DND-41 (cell line): ENCODE results near the gene SOX13.

ENCODE experiments used
- ATAC-seq: fragments of 200-7000 bp; cut with Tn5 transposase; 3 replicates; pipeline ENCODE4 v1.9.1; 2021; ENCODE audit warnings: low read depth; ENCODE audit not compliant: insufficient read depth
- DNase-seq: peaks from one replicate; pipeline ENCODE4 v3.0.0-alpha.2; 2020
- H2AFZ ChIP-seq: 2 replicates; pipeline ENCODE4 v1.6.0; 2012; ENCODE audit warnings: low read depth, low read length
- H3K27ac ChIP-seq: 2 replicates; pipeline ENCODE4 v1.5.1; 2012; ENCODE audit warnings: low read length, inconsistent platforms
- H3K27me3 ChIP-seq: fragments of 200-600 bp; sonication (generic); 2 replicates; pipeline ENCODE4 v1.6.0; 2012; ENCODE audit warnings: low read length, mild to moderate bottlenecking, inconsistent platforms; ENCODE audit not compliant: insufficient read depth, poor library complexity
- H3K36me3 ChIP-seq: 2 replicates; pipeline ENCODE4 v1.5.1; 2012; ENCODE audit warnings: low read length, inconsistent platforms; ENCODE audit not compliant: insufficient read depth
- H3K4me1 ChIP-seq: 2 replicates; pipeline ENCODE4 v1.5.1; 2012; ENCODE audit warnings: mild to moderate bottlenecking, low read length; ENCODE audit not compliant: insufficient read depth
- H3K4me2 ChIP-seq: 2 replicates; pipeline ENCODE4 v1.6.0; 2012; ENCODE audit warnings: mild to moderate bottlenecking, moderate library complexity, low read length, inconsistent platforms; ENCODE audit not compliant: insufficient read depth
- H3K4me3 ChIP-seq, 2 experiments: fragments of 200-600 bp in 1 of 2; shearing (Covaris generic) in 1 of 2; 2 replicates each; pipeline ENCODE4 v1.5.1; 2012 to 2016; ENCODE audit warnings: inconsistent platforms in 2 of 2, low read length in 2 of 2, mild to moderate bottlenecking in 2 of 2, low read depth in 1 of 2, moderate library complexity in 1 of 2
- H3K79me2 ChIP-seq: 2 replicates; pipeline ENCODE4 v1.6.0; 2012; ENCODE audit warnings: low read length, inconsistent platforms; ENCODE audit not compliant: insufficient read depth
- H3K9ac ChIP-seq: 2 replicates; pipeline ENCODE4 v1.6.0; 2012; ENCODE audit warnings: low read depth, mild to moderate bottlenecking, inconsistent platforms, low read length, moderate library complexity
- H3K9me3 ChIP-seq: 2 replicates; pipeline ENCODE4 v1.5.1; 2012; ENCODE audit warnings: low read length, moderate library complexity, mild to moderate bottlenecking, inconsistent platforms; ENCODE audit not compliant: insufficient read depth, severe bottlenecking
- H4K20me1 ChIP-seq: 2 replicates; pipeline ENCODE4 v1.6.0; 2012; ENCODE audit warnings: low read length; ENCODE audit not compliant: insufficient read depth
- CTCF ChIP-seq: IDR thresholded peaks from 2 replicates; pipeline ENCODE4 v1.5.1; 2012; ENCODE audit warnings: borderline replicate concordance, low read length, moderate library complexity, mild to moderate bottlenecking; ENCODE audit not compliant: poor library complexity, severe bottlenecking; ENCODE audit errors: extremely low read depth
- EZH2 ChIP-seq: IDR thresholded peaks from 3 replicates; pipeline ENCODE4 v1.6.1; 2012; ENCODE audit warnings: borderline replicate concordance, low read depth, mild to moderate bottlenecking, moderate library complexity, low read length, inconsistent platforms; ENCODE audit not compliant: severe bottlenecking

Gene SOX13

GRCh38 chr1:204171751-204172178 is 98.8 kb downstream of the SOX13 start:
- Histone ChIP-seq H3K27me3 (no peaks in the 10 kb centered on the region), H3K9ac (no peak overlapping the region), H3K9me3 (peaks cover 35% of the 10 kb centered on the region), H3K4me2 (no peak overlapping the region), H3K36me3 (no peaks in the 10 kb centered on the region), H4K20me1 (no peaks in the 10 kb centered on the region), H3K4me3 (no peak overlapping the region), H2AFZ (no peak overlapping the region), H3K79me2 (no peaks in the 10 kb centered on the region), H3K27ac (no peak overlapping the region), H3K4me1 (no peaks in the 10 kb centered on the region)
- no peak for ATAC-seq
- no peak for TF ChIP-seq CTCF
- TF ChIP-seq EZH2, result no peak
- DNase-seq, result no peak

- DNase-seq, result no peak
- H3K27me3 ChIP-seq, result no peaks in the 10 kb centered on the region
- no peak overlapping the region for H3K9ac ChIP-seq
- no peaks in the 10 kb centered on the region for H3K79me2 ChIP-seq
- ATAC-seq, result no peak
- no peak overlapping the region for H3K27ac ChIP-seq
- no peak overlapping the region for H3K4me2 ChIP-seq
- no peaks in the 10 kb centered on the region for H3K4me1 ChIP-seq
- no peaks in the 10 kb centered on the region for H4K20me1 ChIP-seq
- H3K4me3 ChIP-seq, result no peak overlapping the region
- H3K36me3 ChIP-seq, result no peaks in the 10 kb centered on the region
- H3K9me3 ChIP-seq, result peaks cover 31% of the 10 kb centered on the region
- TF ChIP-seq CTCF (no peak), EZH2 (no peak)
- no peak overlapping the region for H2AFZ ChIP-seq
These were observed 99.6 kb downstream of the SOX13 start for GRCh38 chr1:204172404-204173029.

GRCh38 chr1:204174958-204175357 is 102.0 kb downstream of the SOX13 start:
- no peak overlapping the region for H3K27ac ChIP-seq
- H3K4me1 ChIP-seq, result no peaks in the 10 kb centered on the region
- no peak overlapping the region for H2AFZ ChIP-seq
- no peak overlapping the region for H3K4me2 ChIP-seq
- H3K79me2 ChIP-seq, result no peaks in the 10 kb centered on the region
- DNase-seq (no peak), ATAC-seq (no peak)
- no peaks in the 10 kb centered on the region for H3K36me3 ChIP-seq
- no peaks in the 10 kb centered on the region for H3K27me3 ChIP-seq
- peaks cover 21% of the 10 kb centered on the region for H3K9me3 ChIP-seq
- H3K9ac ChIP-seq, result no peak overlapping the region
- no peaks in the 10 kb centered on the region for H4K20me1 ChIP-seq
- no peak overlapping the region for H3K4me3 ChIP-seq
- TF ChIP-seq EZH2 (no peak), CTCF (no peak)
